ENCODE results near the gene ATP9B. TPM values are rescaled to one million over a fixed set of nuclear protein-coding genes. Genes with fewer than 3 reads are reported as not detected.

Gene ATP9B
- total and polyA plus RNA-seq, 4 donors = 7.1 to 31.4 (median 15.5) TPM

DNA sequence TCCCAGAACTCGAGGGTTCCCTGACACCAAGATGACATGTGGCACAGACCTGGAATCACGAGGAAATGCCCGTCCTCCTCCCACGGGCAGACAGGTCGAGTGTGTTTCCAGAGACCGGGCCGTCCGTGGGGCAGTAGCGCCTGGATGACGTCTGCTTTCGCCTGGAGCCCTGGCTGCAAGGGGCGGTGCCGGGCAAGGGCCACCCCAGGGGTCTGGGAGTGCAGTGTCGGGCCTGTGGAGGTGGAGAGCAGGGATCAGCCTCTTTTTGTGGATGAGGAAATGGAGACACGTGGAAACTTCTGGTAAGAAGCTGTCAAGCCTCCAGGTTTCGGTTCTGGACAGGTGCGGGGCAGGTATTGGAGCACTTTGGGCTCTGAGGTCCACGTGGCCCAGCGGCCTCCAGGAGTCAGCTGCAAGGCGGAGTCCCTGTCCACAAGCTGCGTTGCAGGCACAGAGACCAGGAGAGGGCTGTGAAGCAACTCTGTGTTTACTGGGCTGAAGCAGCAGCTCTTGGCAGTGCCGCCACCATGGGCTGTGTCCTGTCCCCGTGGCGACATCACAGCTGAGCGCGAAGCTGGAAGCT, 352.2 kb downstream of the ATP9B start:
- Histone ChIP-seq H3K27me3 (ENCODE audit: control insufficient read depth in 4 of 4, insufficient read depth in 4 of 4, low read length in 3 of 4) (no peaks in the 10 kb centered on the region), H3K36me3 (ENCODE audit: control insufficient read depth in 4 of 4, insufficient read depth in 3 of 4, low read depth in 1 of 4, low read length in 3 of 4) (no peaks in the 10 kb centered on the region), H3K9ac (ENCODE audit: low read depth in 1 of 2, low read length in 2 of 2) (no peak overlapping the region), H3K4me1 (ENCODE audit: control insufficient read depth in 4 of 4, insufficient read depth in 4 of 4, low read length in 3 of 4) (no peaks in the 10 kb centered on the region), H3K9me3 (ENCODE audit: control insufficient read depth in 4 of 4, low read length in 3 of 4) (no peaks in the 10 kb centered on the region), H3K4me3 (ENCODE audit: low read depth in 1 of 3, low read length in 3 of 3) (no peak overlapping the region), H3K27ac (ENCODE audit: low read depth in 1 of 2, low read length in 2 of 2) (no peak overlapping the region)
- DNase-seq (ENCODE audit: low spot score) = no peak
- TF ChIP-seq FOXA2 (IDR thresholded peaks at IDR 0.05) (no peak), NR2F2 (IDR thresholded peaks at IDR 0.05) (no peak)
- WGBS = 87% methylated on average over 26 of the region's 26 CpGs

GRCh38 chr18:79422022-79422782, 353.0 kb downstream of the ATP9B start:
- no peak overlapping the region for H3K9ac ChIP-seq (ENCODE audit: low read depth in 1 of 2, low read length in 2 of 2)
- H3K4me3 ChIP-seq (ENCODE audit: low read depth in 1 of 3, low read length in 3 of 3) = no peak overlapping the region
- no peaks in the 10 kb centered on the region for H3K27me3 ChIP-seq (ENCODE audit: control insufficient read depth in 4 of 4, insufficient read depth in 4 of 4, low read length in 3 of 4)
- TF ChIP-seq HNF4G (IDR thresholded peaks at IDR 0.05) = no peak
- TF ChIP-seq, protein P1, sequence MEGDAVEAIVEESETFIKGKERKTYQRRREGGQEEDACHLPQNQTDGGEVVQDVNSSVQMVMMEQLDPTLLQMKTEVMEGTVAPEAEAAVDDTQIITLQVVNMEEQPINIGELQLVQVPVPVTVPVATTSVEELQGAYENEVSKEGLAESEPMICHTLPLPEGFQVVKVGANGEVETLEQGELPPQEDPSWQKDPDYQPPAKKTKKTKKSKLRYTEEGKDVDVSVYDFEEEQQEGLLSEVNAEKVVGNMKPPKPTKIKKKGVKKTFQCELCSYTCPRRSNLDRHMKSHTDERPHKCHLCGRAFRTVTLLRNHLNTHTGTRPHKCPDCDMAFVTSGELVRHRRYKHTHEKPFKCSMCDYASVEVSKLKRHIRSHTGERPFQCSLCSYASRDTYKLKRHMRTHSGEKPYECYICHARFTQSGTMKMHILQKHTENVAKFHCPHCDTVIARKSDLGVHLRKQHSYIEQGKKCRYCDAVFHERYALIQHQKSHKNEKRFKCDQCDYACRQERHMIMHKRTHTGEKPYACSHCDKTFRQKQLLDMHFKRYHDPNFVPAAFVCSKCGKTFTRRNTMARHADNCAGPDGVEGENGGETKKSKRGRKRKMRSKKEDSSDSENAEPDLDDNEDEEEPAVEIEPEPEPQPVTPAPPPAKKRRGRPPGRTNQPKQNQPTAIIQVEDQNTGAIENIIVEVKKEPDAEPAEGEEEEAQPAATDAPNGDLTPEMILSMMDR (IDR thresholded peaks at IDR 0.05; ENCODE audit: low read depth, low read length, missing input control) = no peak
- TF ChIP-seq GABPA (IDR thresholded peaks at IDR 0.05 in 1 of 2, conservative IDR thresholded peaks at IDR 0.05 in 1 of 2) = no peak
- TF ChIP-seq FOXA1 (IDR thresholded peaks at IDR 0.05) = no peak
- no peak for TF ChIP-seq YY1 (IDR thresholded peaks at IDR 0.05)
- no peak for TF ChIP-seq SP1 (IDR thresholded peaks at IDR 0.05)
- TF ChIP-seq, protein P2, sequence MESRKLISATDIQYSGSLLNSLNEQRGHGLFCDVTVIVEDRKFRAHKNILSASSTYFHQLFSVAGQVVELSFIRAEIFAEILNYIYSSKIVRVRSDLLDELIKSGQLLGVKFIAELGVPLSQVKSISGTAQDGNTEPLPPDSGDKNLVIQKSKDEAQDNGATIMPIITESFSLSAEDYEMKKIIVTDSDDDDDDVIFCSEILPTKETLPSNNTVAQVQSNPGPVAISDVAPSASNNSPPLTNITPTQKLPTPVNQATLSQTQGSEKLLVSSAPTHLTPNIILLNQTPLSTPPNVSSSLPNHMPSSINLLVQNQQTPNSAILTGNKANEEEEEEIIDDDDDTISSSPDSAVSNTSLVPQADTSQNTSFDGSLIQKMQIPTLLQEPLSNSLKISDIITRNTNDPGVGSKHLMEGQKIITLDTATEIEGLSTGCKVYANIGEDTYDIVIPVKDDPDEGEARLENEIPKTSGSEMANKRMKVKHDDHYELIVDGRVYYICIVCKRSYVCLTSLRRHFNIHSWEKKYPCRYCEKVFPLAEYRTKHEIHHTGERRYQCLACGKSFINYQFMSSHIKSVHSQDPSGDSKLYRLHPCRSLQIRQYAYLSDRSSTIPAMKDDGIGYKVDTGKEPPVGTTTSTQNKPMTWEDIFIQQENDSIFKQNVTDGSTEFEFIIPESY (IDR thresholded peaks at IDR 0.05) = no peak
- TF ChIP-seq JUND (IDR thresholded peaks at IDR 0.05) = no peak
- no peak for TF ChIP-seq REST (IDR thresholded peaks at IDR 0.05)
- no peaks in the 10 kb centered on the region for H3K9me3 ChIP-seq (ENCODE audit: control insufficient read depth in 4 of 4, low read length in 3 of 4)
- no peaks in the 10 kb centered on the region for H3K4me1 ChIP-seq (ENCODE audit: control insufficient read depth in 4 of 4, insufficient read depth in 4 of 4, low read length in 3 of 4)
- DNase-seq (ENCODE audit: low spot score) = no peak
- H3K27ac ChIP-seq (ENCODE audit: low read depth in 1 of 2, low read length in 2 of 2) = no peak overlapping the region
- no peaks in the 10 kb centered on the region for H3K36me3 ChIP-seq (ENCODE audit: control insufficient read depth in 4 of 4, insufficient read depth in 3 of 4, low read depth in 1 of 4, low read length in 3 of 4)
- 85% methylated on average over 24 of the region's 24 CpGs for WGBS

Data from liver (tissue), 9 donors.